OCI-LY1 (cell line): ENCODE results near the gene EXOSC2.

Experiments used
- CTCF ChIP-seq: fragments of 200-600 bp; sonication (generic), shearing (Covaris generic); IDR thresholded peaks from 2 replicates; pipeline ENCODE4 v1.5.1; 2017; ENCODE audit warnings: mild to moderate bottlenecking, antibody characterized with exemption, low read length, moderate library complexity, mixed read lengths
- EZH2 ChIP-seq: fragments of 200-600 bp; sonication (generic), shearing (Covaris generic); IDR thresholded peaks from 2 replicates; pipeline ENCODE4 v1.8.0; 2017; ENCODE audit warnings: borderline replicate concordance, mixed run types, mild to moderate bottlenecking, antibody characterized with exemption, low read length, moderate library complexity, mixed read lengths

GRCh38 chr9:130651752-130652151 is 41.8 kb upstream of the EXOSC2 start:
- TF ChIP-seq CTCF (no peak), EZH2 (no peak)
